ENCODE data around the gene TBC1D8B. TPM values are rescaled to one million over a fixed set of nuclear protein-coding genes. Genes with fewer than 3 reads are reported as not detected.

The TBC1D8B gene
- total RNA-seq, 6 experiments from 2014 or later: 14.4 to 18.0 (median 14.7) TPM

GRCh38 chrX:106917830-106918500 lies 115.5 kb downstream of the TBC1D8B start:
- Mint-ChIP-seq H3K36me3 (ENCODE audit: low read depth) (no peaks in the 10 kb centered on the region), H3K9me3 (no peaks in the 10 kb centered on the region), H3K4me3 (no peak overlapping the region), H3K4me1 (ENCODE audit: low read depth) (peaks cover 18% of the 10 kb centered on the region), H3K27me3 (ENCODE audit: insufficient read depth) (peaks cover 2% of the 10 kb centered on the region), H3K27ac (no peak overlapping the region; the same call in 1 of the 2 replicates)
- peak; percentile 34 for DNase-seq
- TF ChIP-seq CTCF (IDR thresholded peaks at IDR 0.05): no peak

GRCh38 chrX:106919932-106920452 lies 117.5 kb downstream of the TBC1D8B start, which contains the start of gene CLDN2:
TSS of gene CLDN2 (plus strand) at chrX:106920402. CDS start at chrX:106928229, 7,827 bp downstream.
- TF ChIP-seq CTCF (IDR thresholded peaks at IDR 0.05): no peak
- H3K36me3 Mint-ChIP-seq (ENCODE audit: low read depth): no peaks in the 10 kb centered on the region

GRCh38 chrX:106921637-106922036 lies 119.2 kb downstream of the TBC1D8B start:
- Mint-ChIP-seq H3K27me3 (ENCODE audit: insufficient read depth) (peaks cover 2% of the 10 kb centered on the region; the same call in 1 of the 2 replicates), H3K27ac (no peak overlapping the region), H3K36me3 (ENCODE audit: low read depth) (no peaks in the 10 kb centered on the region), H3K4me3 (no peak overlapping the region), H3K9me3 (no peaks in the 10 kb centered on the region), H3K4me1 (ENCODE audit: low read depth) (peaks cover 18% of the 10 kb centered on the region)
- TF ChIP-seq CTCF (IDR thresholded peaks at IDR 0.05): no peak
- no peak for DNase-seq

More at GRCh38 chrX:106919932-106920452, 117.5 kb downstream of the TBC1D8B start, which contains the start of gene CLDN2:
- Mint-ChIP-seq H3K9me3 (no peaks in the 10 kb centered on the region), H3K27ac (no peak within 1 kb of the TSS), H3K4me1 (ENCODE audit: low read depth) (peaks cover 18% of the 10 kb centered on the region), H3K4me3 (no peak within 1 kb of the TSS), H3K27me3 (ENCODE audit: insufficient read depth) (peaks cover 2% of the 10 kb centered on the region; the same call in 1 of the 2 replicates)
- no peak for DNase-seq

Other genes with a start within 250 kb of the TBC1D8B start
- gene RADX, start 190.7 kb upstream of the TBC1D8B start, total RNA-seq (2021; fragmentation: NEBNext Ultra II Directional; extraction: Animal tissue kit (Norgen Biotek cat#: 25700)): under 1 TPM in 5 of 6 experiments, not detected in 1; 0.07 to 0.52 (median 0.18) TPM
- gene RNF128, start 76.0 kb upstream of the TBC1D8B start, total RNA-seq (2021; fragmentation: NEBNext Ultra II Directional; extraction: Animal tissue kit (Norgen Biotek cat#: 25700)): under 1 TPM in 4 of 6 experiments, not detected in 2; 0.07 to 0.14 (median 0.07) TPM
- not detected for gene RIPPLY1, start 100.7 kb downstream of the TBC1D8B start, total RNA-seq (2021; fragmentation: NEBNext Ultra II Directional; extraction: Animal tissue kit (Norgen Biotek cat#: 25700))
- not detected for gene CLDN2, start 117.7 kb downstream of the TBC1D8B start, total RNA-seq (2021; fragmentation: NEBNext Ultra II Directional; extraction: Animal tissue kit (Norgen Biotek cat#: 25700))
- gene MORC4, start 197.5 kb downstream of the TBC1D8B start, total RNA-seq (2021; fragmentation: NEBNext Ultra II Directional; extraction: Animal tissue kit (Norgen Biotek cat#: 25700)): 10 to 100 TPM; 23.6 to 27.7 (median 25.4) TPM